ENCODE results near the gene FDXR.

DNA sequence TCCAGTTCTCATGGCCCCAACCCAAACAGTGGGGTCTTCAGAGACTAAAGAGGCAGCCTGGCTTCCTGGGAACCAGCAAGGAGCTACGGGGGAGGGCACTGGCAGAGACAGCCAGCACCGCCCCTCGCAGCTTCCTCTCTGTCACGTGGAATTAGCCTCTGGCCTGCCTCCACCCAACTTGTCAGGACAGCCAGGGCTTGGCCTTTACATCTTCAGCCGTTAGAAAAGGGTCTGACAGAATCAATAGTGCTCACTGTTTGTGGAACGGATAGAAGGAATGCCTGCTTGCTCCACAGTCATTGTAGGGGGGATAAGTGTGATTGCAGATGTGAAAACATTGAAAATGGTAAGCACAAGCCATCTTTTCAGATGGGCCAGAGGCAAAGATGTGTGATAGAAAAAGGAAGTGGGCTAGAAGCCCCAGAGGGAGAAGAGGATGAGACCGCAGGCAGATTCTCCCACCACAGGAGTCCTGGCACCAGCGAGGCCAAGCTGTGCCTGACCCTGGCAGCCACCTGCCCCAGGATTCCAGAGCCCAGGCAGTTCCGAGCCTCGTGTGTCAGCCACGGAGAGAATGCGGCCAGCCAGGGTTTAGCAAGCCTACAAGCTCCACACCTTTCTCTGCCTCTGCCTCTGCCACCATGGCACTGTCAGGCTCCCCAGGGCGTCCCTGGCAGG is 31.7 kb downstream of the FDXR start:
- TF ChIP-seq SUZ12 (IDR thresholded peaks at IDR 0.05) (no peak), ARNT (IDR thresholded peaks at IDR 0.05) (no peak)
